ENCODE data around the gene CNIH2. TPM values are rescaled to one million over a fixed set of nuclear protein-coding genes. Genes with fewer than 3 reads are reported as not detected.

CNIH2 gene
- total and polyA plus RNA-seq, 2 of the 13 experiments (the other 11 are each of a cell fraction or from before 2014, with no cell fraction given) = 0.60 to 0.69 TPM

GRCh38 chr11:66230156-66230555 is 47.8 kb upstream of the CNIH2 start:
- POLR2A ChIA-PET = no interaction called here

More at GRCh38 chr11:66230156-66230555, 47.8 kb upstream of the CNIH2 start:
- Histone ChIP-seq H2AFZ (ENCODE audit: low read length) (no peak overlapping the region), H3K9ac (ENCODE audit: insufficient read depth, low read depth, low read length) (no peak overlapping the region), H3K9me3 (ENCODE audit: low read length) (no peaks in the 10 kb centered on the region), H3K36me3 (replicated peaks in 1 of 2; ENCODE audit: control insufficient read depth in 1 of 2, insufficient read depth in 2 of 2, low read length in 2 of 2) (peaks cover 3 to 15% of the 10 kb centered on the region in 2 experiments; a peak in 4 of 5 replicates), H3K4me3 (replicated peaks in 1 of 3; ENCODE audit: insufficient read depth in 1 of 3, low read depth in 2 of 3, low read length in 3 of 3) (no peak overlapping the region), H3K27ac (ENCODE audit: extremely low read length, insufficient read depth, low read length) (no peak overlapping the region), H3K4me1 (ENCODE audit: insufficient read depth, low read length) (no peaks in the 10 kb centered on the region), H3K79me2 (ENCODE audit: insufficient read depth, low read length) (no peaks in the 10 kb centered on the region), H3K27me3 (ENCODE audit: control insufficient read depth in 1 of 2, insufficient read depth in 2 of 2, low read length in 2 of 2) (no peaks in the 10 kb centered on the region), H4K20me1 (ENCODE audit: insufficient read depth, low read length) (no peaks in the 10 kb centered on the region), H3K4me2 (ENCODE audit: low read depth, low read length) (no peak overlapping the region)
- no TSS peak for BruUV-seq (replicated peaks)
- in situ Hi-C loops (cut with HindIII; ENCODE audit: extremely low pct_ligation_motif_present, low pct_unique_long_range_greater_than_20kb) (no loop called here), intact Hi-C loops (cut with micrococcal nuclease; ENCODE audit: unreplicated experiment) (no loop called here)
- ATAC-seq (no peak), FAIRE-seq (no peak), DNase-seq (ENCODE audit: low spot score) (no peak)
- 85% methylated on average over 6 of the region's 6 CpGs for WGBS (ENCODE audit: low lambda C conversion rate)
- TF ChIP-seq NCOA5 (CRISPR knock-in tag; IDR thresholded peaks at IDR 0.05) (no peak), ZNF687 (CRISPR knock-in tag; IDR thresholded peaks at IDR 0.05) (no peak), ZNF501 (CRISPR knock-in tag; IDR thresholded peaks at IDR 0.05) (no peak), DBP (CRISPR knock-in tag; IDR thresholded peaks at IDR 0.05; ENCODE audit: not compliant biosample characterization) (no peak), ZSCAN22 (CRISPR knock-in tag; IDR thresholded peaks at IDR 0.05) (no peak), ZNF260 (CRISPR knock-in tag; IDR thresholded peaks at IDR 0.05; ENCODE audit: borderline replicate concordance, low read depth) (no peak)
- CTCF ChIA-PET (ENCODE audit: low intra/inter-chr PET ratio, low total read pairs) = no interaction called here

All from HepG2 (cell line).